Ovary (tissue), 9 donors: ENCODE data around the gene DGKI. TPM values are rescaled to one million over a fixed set of nuclear protein-coding genes. Genes with fewer than 3 reads are reported as not detected.

Experiments
- DNase-seq, 5 donors: peaks; one replicate each; pipeline ENCODE4 v3.0.0-alpha.2; 2019 to 2020
- H3K27ac ChIP-seq, 2 donors: fragments of 200-600 bp; one replicate each; pipeline versions ENCODE4 v1.5.1 to v1.8.0; 2019 to 2022
- H3K27me3 ChIP-seq: fragments of 200-600 bp; one replicate; pipeline ENCODE4 v1.8.0; 2022
- H3K36me3 ChIP-seq: fragments of 200-600 bp; sonication (generic); one replicate; pipeline ENCODE4 v1.5.1; 2019
- H3K4me1 ChIP-seq: one replicate; pipeline ENCODE4 v1.8.1; 2013; ENCODE audit warnings: mild to moderate bottlenecking, moderate library complexity; ENCODE audit not compliant: insufficient read depth
- H3K4me3 ChIP-seq: fragments of 200-600 bp; sonication (generic); one replicate; pipeline ENCODE4 v1.5.1; 2017
- H3K9me3 ChIP-seq, 2 donors: fragments of 200-600 bp in 1 of 2; sonication (generic) in 1 of 2; one replicate each; pipeline versions ENCODE4 v1.5.1 to v1.8.1; 2013 to 2019; ENCODE audit warnings: mild to moderate bottlenecking in 1 of 2, moderate library complexity in 1 of 2
- EP300 ChIP-seq: sonication (generic); formaldehyde crosslinking; IDR thresholded peaks from one replicate; pipeline ENCODE4 v1.6.1; 2017; ENCODE audit warnings: antibody characterized with exemption
- POLR2A ChIP-seq: fragments of 450-650 bp; IDR thresholded peaks from one replicate; pipeline ENCODE4 v1.6.1; 2017; ENCODE audit warnings: antibody characterized with exemption, mild to moderate bottlenecking, moderate library complexity
- WGBS, 3 donors: extraction: QIAGEN DNeasy Blood & Tissue Kit in 1 of 3; methylation state at CpG; one replicate each; pipeline versions ENCODE4 v1.1.5 to v1.1.7; 2013 to 2017; 5-methylcytosine and 5-hydroxymethylcytosine counted together
- intact Hi-C, 4 donors: fragments of 100-400 bp; cut with DNase I; formaldehyde crosslinking; loops; one replicate each; pipeline versions ENCODE4 v1.11.0 to v1.15.1; 2022 to 2023
- polyA plus RNA-seq, 2 donors: library from polyadenylated mRNA; stranded (reverse); fragments of 200-250 nt in 1 of 2; fragments of 350-450 nt in 1 of 2; fragmentation: Illumina TruSeq in 1 of 2; extraction: RNeasy Lipid Tissue Mini Kit (QIAGEN cat#74804) in 1 of 2; gene quantifications; one replicate each; pipeline ENCODE4 v1.2.3, GENCODE V29; 2013 to 2014
- total RNA-seq, 7 donors: library from RNA; depleted of rRNA in 2 of 7; stranded (reverse); fragments of >200 nt in 2 of 7; fragmentation: NEBNext Ultra II Directional in 3 of 7; extraction: Animal tissue kit (Norgen Biotek cat#: 25700) in 3 of 7; gene quantifications; one replicate each; pipeline versions ENCODE4 v1.1.0 to v1.2.4, GENCODE V29; 2016 to 2023
- TF ChIP-seq, protein P1 (sequence below), 3 donors: fragments of 450-650 bp in 2 of 3; fragments of 200-600 bp in 1 of 3; IDR thresholded peaks; one replicate each; pipeline versions ENCODE4 v1.5.1 to v1.8.0; 2016 to 2022; ENCODE audit warnings: antibody characterized with exemption in 3 of 3, mild to moderate bottlenecking in 1 of 3
- donor health status: DM: no; HTN: no; CAD: no; lungs with moderate emphysema.
- donor health status: DM: no; HTN: no; CAD: no.
- donor health status: Bipolar disorder and iron deficiency.
- donor health status: DM: yes; HTN: yes; CAD: no.
- donor health status: DM: no; HTN: no; CAD: no.
- donor health status: DM: yes; HTN: yes; CAD: no.

DGKI gene
- total and polyA plus RNA-seq, 9 donors: 0.10 to 1.3 (median 0.29) TPM

- intact Hi-C loops: no loop called here
- no peaks in the 10 kb centered on the region for H3K9me3 ChIP-seq
- DNase-seq: no peak
Measured at GRCh38 chr7:137798073-137798763, 48.6 kb downstream of the DGKI start.

GRCh38 chr7:137795211-137795610 lies 51.6 kb downstream of the DGKI start:
- no peak overlapping the region for H3K27ac ChIP-seq
- DNase-seq: no peak
- no peaks in the 10 kb centered on the region for H3K36me3 ChIP-seq
- WGBS, 3 donors: 95 to 96% (median 96%) methylated on average over 4 of the region's 4 CpGs
- intact Hi-C loops: no loop called here
- no peaks in the 10 kb centered on the region for H3K4me1 ChIP-seq
- no peaks in the 10 kb centered on the region for H3K9me3 ChIP-seq
- no peak for TF ChIP-seq EP300
- no peak for TF ChIP-seq POLR2A
- TF ChIP-seq, protein P1, sequence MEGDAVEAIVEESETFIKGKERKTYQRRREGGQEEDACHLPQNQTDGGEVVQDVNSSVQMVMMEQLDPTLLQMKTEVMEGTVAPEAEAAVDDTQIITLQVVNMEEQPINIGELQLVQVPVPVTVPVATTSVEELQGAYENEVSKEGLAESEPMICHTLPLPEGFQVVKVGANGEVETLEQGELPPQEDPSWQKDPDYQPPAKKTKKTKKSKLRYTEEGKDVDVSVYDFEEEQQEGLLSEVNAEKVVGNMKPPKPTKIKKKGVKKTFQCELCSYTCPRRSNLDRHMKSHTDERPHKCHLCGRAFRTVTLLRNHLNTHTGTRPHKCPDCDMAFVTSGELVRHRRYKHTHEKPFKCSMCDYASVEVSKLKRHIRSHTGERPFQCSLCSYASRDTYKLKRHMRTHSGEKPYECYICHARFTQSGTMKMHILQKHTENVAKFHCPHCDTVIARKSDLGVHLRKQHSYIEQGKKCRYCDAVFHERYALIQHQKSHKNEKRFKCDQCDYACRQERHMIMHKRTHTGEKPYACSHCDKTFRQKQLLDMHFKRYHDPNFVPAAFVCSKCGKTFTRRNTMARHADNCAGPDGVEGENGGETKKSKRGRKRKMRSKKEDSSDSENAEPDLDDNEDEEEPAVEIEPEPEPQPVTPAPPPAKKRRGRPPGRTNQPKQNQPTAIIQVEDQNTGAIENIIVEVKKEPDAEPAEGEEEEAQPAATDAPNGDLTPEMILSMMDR (IDR thresholded peaks at IDR 0.05): no peak
- H3K27me3 ChIP-seq: no peaks in the 10 kb centered on the region
- H3K4me3 ChIP-seq: no peak overlapping the region

More at GRCh38 chr7:137798073-137798763, 48.6 kb downstream of the DGKI start:
- H3K4me3 ChIP-seq: no peak overlapping the region
- H3K36me3 ChIP-seq: no peaks in the 10 kb centered on the region
- no peak overlapping the region for H3K27ac ChIP-seq
- TF ChIP-seq, protein P1 (IDR thresholded peaks at IDR 0.05): no peak
- TF ChIP-seq EP300: no peak
- no peak for TF ChIP-seq POLR2A
- WGBS, 3 donors: 85 to 93% (median 89%) methylated on average over 4 of the region's 4 CpGs
- no peaks in the 10 kb centered on the region for H3K27me3 ChIP-seq
- H3K4me1 ChIP-seq: no peaks in the 10 kb centered on the region

DNA sequence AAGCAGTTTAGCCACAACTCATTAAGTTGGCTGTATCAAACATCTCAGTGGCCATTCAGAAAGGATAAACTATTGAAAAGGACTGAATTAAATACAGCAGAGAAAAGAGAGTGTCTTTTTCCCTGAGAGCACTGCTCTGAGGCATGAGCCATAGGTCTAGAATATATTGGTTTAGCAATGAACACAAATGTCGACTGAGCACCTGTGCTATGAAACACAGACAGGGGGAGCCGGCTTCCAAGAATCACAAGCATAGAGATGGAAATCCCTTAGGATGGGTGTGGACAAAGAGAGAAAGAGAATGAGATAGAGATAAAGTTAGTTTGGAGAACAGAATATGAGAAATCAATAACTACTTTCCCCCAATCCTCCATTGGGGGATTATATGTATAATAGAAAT lies 54.8 kb downstream of the DGKI start:
- no peak overlapping the region for H3K4me3 ChIP-seq
- H3K36me3 ChIP-seq: no peaks in the 10 kb centered on the region
- no peak for DNase-seq
- WGBS, 3 donors: 87 to 91% (median 91%) methylated on average over 2 of the region's 2 CpGs
- TF ChIP-seq POLR2A (no peak), EP300 (no peak)
- TF ChIP-seq, protein P1 (IDR thresholded peaks at IDR 0.05): no peak
- H3K27ac ChIP-seq: no peak overlapping the region
- intact Hi-C loops: no loop called here
- no peaks in the 10 kb centered on the region for H3K27me3 ChIP-seq
- no peaks in the 10 kb centered on the region for H3K9me3 ChIP-seq
- H3K4me1 ChIP-seq: no peaks in the 10 kb centered on the region

- intact Hi-C loops: no loop called here
- Histone ChIP-seq H3K9me3 (no peaks in the 10 kb centered on the region), H3K27ac (no peak overlapping the region), H3K4me3 (no peak overlapping the region), H3K36me3 (no peaks in the 10 kb centered on the region), H3K27me3 (no peaks in the 10 kb centered on the region), H3K4me1 (no peaks in the 10 kb centered on the region)
- DNase-seq: no peak
- TF ChIP-seq EP300 (no peak), POLR2A (no peak)
- TF ChIP-seq, protein P1 (IDR thresholded peaks at IDR 0.05): no peak
Measured at GRCh38 chr7:137790828-137791227, 55.9 kb downstream of the DGKI start.
